Thyroid gland (tissue), 4 donors: Measurements from ENCODE around the gene ARMH1.

Source experiments
- POLR2A ChIP-seq, 2 donors: fragments of 450-650 bp; IDR thresholded peaks; one replicate each; pipeline ENCODE4 v1.6.1; 2017; ENCODE audit warnings: antibody characterized with exemption in 2 of 2, mild to moderate bottlenecking in 2 of 2, moderate library complexity in 1 of 2
- TF ChIP-seq, protein P1 (sequence below), 6 experiments: fragments of 200-600 bp in 3 of 6; fragments of 450-650 bp in 3 of 6; sonication (generic) in 3 of 6; IDR thresholded peaks; one replicate each; pipeline ENCODE4 v1.5.1; 2016 to 2019; ENCODE audit warnings: antibody characterized with exemption in 6 of 6, mild to moderate bottlenecking in 2 of 6, inconsistent platforms in 1 of 6, moderate library complexity in 1 of 6

DNA sequence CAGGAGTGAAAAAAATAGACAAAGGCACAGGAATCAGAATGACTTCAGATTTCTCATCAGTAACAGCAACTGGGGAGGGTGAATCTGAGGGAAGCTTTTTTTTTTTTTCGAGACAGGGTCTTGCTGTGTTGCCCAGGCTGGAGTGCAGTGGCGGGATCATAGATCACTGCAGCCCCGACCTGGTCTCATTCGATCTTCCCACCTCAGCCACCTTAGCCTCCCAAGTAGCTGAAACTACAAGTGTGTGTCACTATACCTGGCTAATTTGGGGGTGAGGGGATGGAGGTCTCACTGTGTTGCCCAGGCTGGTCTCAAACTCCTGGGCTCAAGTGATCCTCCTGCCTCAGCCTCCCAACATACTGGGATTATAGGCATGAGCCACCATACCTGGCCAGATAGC, 10.7 kb downstream of the ARMH1 start:
- TF ChIP-seq, protein P1, sequence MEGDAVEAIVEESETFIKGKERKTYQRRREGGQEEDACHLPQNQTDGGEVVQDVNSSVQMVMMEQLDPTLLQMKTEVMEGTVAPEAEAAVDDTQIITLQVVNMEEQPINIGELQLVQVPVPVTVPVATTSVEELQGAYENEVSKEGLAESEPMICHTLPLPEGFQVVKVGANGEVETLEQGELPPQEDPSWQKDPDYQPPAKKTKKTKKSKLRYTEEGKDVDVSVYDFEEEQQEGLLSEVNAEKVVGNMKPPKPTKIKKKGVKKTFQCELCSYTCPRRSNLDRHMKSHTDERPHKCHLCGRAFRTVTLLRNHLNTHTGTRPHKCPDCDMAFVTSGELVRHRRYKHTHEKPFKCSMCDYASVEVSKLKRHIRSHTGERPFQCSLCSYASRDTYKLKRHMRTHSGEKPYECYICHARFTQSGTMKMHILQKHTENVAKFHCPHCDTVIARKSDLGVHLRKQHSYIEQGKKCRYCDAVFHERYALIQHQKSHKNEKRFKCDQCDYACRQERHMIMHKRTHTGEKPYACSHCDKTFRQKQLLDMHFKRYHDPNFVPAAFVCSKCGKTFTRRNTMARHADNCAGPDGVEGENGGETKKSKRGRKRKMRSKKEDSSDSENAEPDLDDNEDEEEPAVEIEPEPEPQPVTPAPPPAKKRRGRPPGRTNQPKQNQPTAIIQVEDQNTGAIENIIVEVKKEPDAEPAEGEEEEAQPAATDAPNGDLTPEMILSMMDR (IDR thresholded peaks at IDR 0.05) = no peak
- TF ChIP-seq POLR2A (IDR thresholded peaks at IDR 0.05) = no peak
